H1 (cell line): ENCODE data around the gene RAB30. TPM values are rescaled to one million over a fixed set of nuclear protein-coding genes. Genes with fewer than 3 reads are reported as not detected.

Source experiments
- CTCF ChIA-PET: fragments of 300-600 bp; sonication (Branson Sonifier 250); formaldehyde crosslinking; loops from one replicate; lab custom pipeline; 2021; ENCODE audit not compliant: partially characterized antibody; lab: Charles Lee
- POLR2A ChIA-PET: fragments of 300-600 bp; sonication (Branson Sonifier 250); formaldehyde crosslinking; loops from one replicate; lab custom pipeline; 2021; ENCODE audit warnings: inconsistent platforms; ENCODE audit not compliant: partially characterized antibody; lab: Charles Lee
- DNase-seq, 2 experiments: peaks; one replicate each; pipeline versions ENCODE4 v3.0.0 to v3.0.0-alpha.2; 2010 to 2022; ENCODE audit warnings: low spot score in 2 of 2, low read depth in 1 of 2, mixed read lengths in 1 of 2
- FAIRE-seq: peaks from 2 replicates; lab custom pipeline; 2011; peaks lifted over from hg19 to GRCh38; lab: Jason Lieb, UNC
- H2AFZ ChIP-seq: 2 replicates; pipeline ENCODE4 v1.8.1; 2012; ENCODE audit warnings: low read length, inconsistent platforms
- H2AK5ac ChIP-seq: 2 replicates; pipeline ENCODE4 v1.6.1; 2013; ENCODE audit warnings: low read depth, low read length
- H2BK120ac ChIP-seq: replicated peaks from 2 replicates; pipeline ENCODE3; 2013; ENCODE audit warnings: low read depth, low read length, inconsistent platforms
- H2BK12ac ChIP-seq: 2 replicates; pipeline ENCODE4 v1.6.1; 2013; ENCODE audit warnings: low read depth, low read length
- H2BK15ac ChIP-seq: 2 replicates; pipeline ENCODE4 v1.6.1; 2013; ENCODE audit warnings: low read length
- H2BK20ac ChIP-seq: 2 replicates; pipeline ENCODE4 v1.6.1; 2013; ENCODE audit warnings: low read length
- H2BK5ac ChIP-seq: 2 replicates; pipeline ENCODE4 v1.6.1; 2013; ENCODE audit warnings: low read depth, low read length
- H3K14ac ChIP-seq: 2 replicates; pipeline ENCODE4 v1.6.1; 2013; ENCODE audit warnings: inconsistent platforms; ENCODE audit not compliant: insufficient read length
- H3K18ac ChIP-seq: 2 replicates; pipeline ENCODE4 v1.6.1; 2013; ENCODE audit warnings: low read length; ENCODE audit errors: extremely low read depth
- H3K23ac ChIP-seq: 2 replicates; pipeline ENCODE4 v1.6.1; 2013; ENCODE audit warnings: inconsistent platforms; ENCODE audit not compliant: insufficient read length
- H3K23me2 ChIP-seq: 2 replicates; pipeline ENCODE4 v1.6.1; 2013; ENCODE audit warnings: low read depth, low read length
- H3K27ac ChIP-seq: 2 replicates; pipeline ENCODE4 v1.6.1; 2011; ENCODE audit warnings: low read depth, low read length, inconsistent platforms
- H3K27me3 ChIP-seq, 4 experiments: replicated peaks in 1 of 4; 1 replicate in 1 of 4; 2 replicates in 3 of 4; pipeline versions ENCODE4 v1.6.1 to v1.8.1; 2011 to 2013; ENCODE audit warnings: low read length in 3 of 4, mild to moderate bottlenecking in 3 of 4, inconsistent platforms in 2 of 4, mixed read lengths in 2 of 4, moderate library complexity in 1 of 4; ENCODE audit not compliant: control insufficient read depth in 3 of 4, insufficient read depth in 3 of 4; ENCODE audit errors: extremely low read depth in 1 of 4
- H3K36me3 ChIP-seq, 4 experiments: 2 replicates each; pipeline versions ENCODE4 v1.6.1 to v1.8.1; 2011 to 2013; ENCODE audit warnings: mild to moderate bottlenecking in 4 of 4, low read length in 3 of 4, moderate library complexity in 2 of 4, control low read depth in 1 of 4, inconsistent platforms in 1 of 4; ENCODE audit not compliant: insufficient read depth in 4 of 4, control insufficient read depth in 2 of 4
- H3K4ac ChIP-seq: replicated peaks from 2 replicates; pipeline ENCODE3; 2013; ENCODE audit warnings: low read length, low read depth, mixed read lengths, inconsistent platforms; ENCODE audit not compliant: insufficient read length
- H3K4me1 ChIP-seq, 4 experiments: replicated peaks in 1 of 4; 1 replicate in 1 of 4; 2 replicates in 3 of 4; pipeline versions ENCODE4 v1.6.1 to v1.8.1; 2011 to 2013; ENCODE audit warnings: low read length in 3 of 4, inconsistent platforms in 2 of 4, mixed read lengths in 1 of 4; ENCODE audit not compliant: insufficient read depth in 4 of 4, control insufficient read depth in 3 of 4
- H3K4me2 ChIP-seq, 2 experiments: 2 replicates each; pipeline versions ENCODE4 v1.6.1 to v1.8.1; 2011 to 2013; ENCODE audit warnings: low read depth in 2 of 2, low read length in 2 of 2, control low read depth in 1 of 2, inconsistent platforms in 1 of 2, mild to moderate bottlenecking in 1 of 2; ENCODE audit not compliant: insufficient read depth in 1 of 2
- H3K4me3 ChIP-seq, 4 experiments: fragments of 200-600, 300-600 bp in 1 of 4; sonication (generic), shearing (Covaris generic), sonication (Bioruptor Twin) in 1 of 4; 2 replicates each; pipeline versions ENCODE4 v1.5.1 to v1.8.1; 2011 to 2016; ENCODE audit warnings: low read length in 4 of 4, low read depth in 3 of 4, control low read depth in 2 of 4, inconsistent platforms in 2 of 4, mild to moderate bottlenecking in 2 of 4, mixed read lengths in 1 of 4, moderate library complexity in 1 of 4; ENCODE audit not compliant: insufficient read depth in 2 of 4; ENCODE audit errors: extremely low read depth in 1 of 4
- H3K56ac ChIP-seq: replicated peaks from 2 replicates; pipeline ENCODE3; 2013; ENCODE audit warnings: low read depth, mild to moderate bottlenecking, mixed read lengths, low read length, inconsistent platforms; ENCODE audit not compliant: insufficient read length
- H3K79me1 ChIP-seq: 2 replicates; pipeline ENCODE4 v1.6.1; 2013; ENCODE audit warnings: low read depth, low read length, control low read depth
- H3K79me2 ChIP-seq, 2 experiments: 2 replicates each; pipeline versions ENCODE4 v1.6.1 to v1.8.1; 2012 to 2013; ENCODE audit warnings: low read length in 2 of 2, mild to moderate bottlenecking in 2 of 2, inconsistent platforms in 1 of 2; ENCODE audit not compliant: insufficient read depth in 2 of 2, control insufficient read depth in 1 of 2
- H3K9ac ChIP-seq, 4 experiments: replicated peaks in 1 of 4; 1 replicate in 1 of 4; 2 replicates in 3 of 4; pipeline versions ENCODE4 v1.6.1 to v1.8.1; 2011 to 2013; ENCODE audit warnings: low read depth in 3 of 4, low read length in 3 of 4, control low read depth in 2 of 4, mild to moderate bottlenecking in 2 of 4, moderate library complexity in 2 of 4, inconsistent platforms in 1 of 4; ENCODE audit errors: extremely low read depth in 1 of 4
- H3K9me3 ChIP-seq, 2 experiments: 2 replicates each; pipeline versions ENCODE4 v1.6.1 to v1.8.1; 2012 to 2013; ENCODE audit warnings: mild to moderate bottlenecking in 2 of 2, moderate library complexity in 2 of 2, control low read depth in 1 of 2, inconsistent platforms in 1 of 2, low read depth in 1 of 2, low read length in 1 of 2, mixed read lengths in 1 of 2; ENCODE audit not compliant: insufficient read depth in 2 of 2
- H4K20me1 ChIP-seq, 2 experiments: replicated peaks in 1 of 2; 2 replicates each; pipeline versions ENCODE3 to v1.8.1; 2011 to 2013; ENCODE audit warnings: inconsistent platforms in 2 of 2, low read length in 2 of 2, mild to moderate bottlenecking in 1 of 2; ENCODE audit not compliant: insufficient read depth in 2 of 2, control insufficient read depth in 1 of 2
- H4K5ac ChIP-seq: 2 replicates; pipeline ENCODE4 v1.6.1; 2013; ENCODE audit warnings: low read length, low read depth, mixed read lengths, inconsistent platforms; ENCODE audit not compliant: insufficient read length
- H4K8ac ChIP-seq: 2 replicates; pipeline ENCODE4 v1.8.0; 2013; ENCODE audit warnings: mild to moderate bottlenecking, moderate library complexity, low read length, inconsistent platforms; ENCODE audit not compliant: insufficient read depth; ENCODE audit errors: extremely low read depth
- H4K91ac ChIP-seq: replicated peaks from 2 replicates; pipeline ENCODE3; 2013; ENCODE audit warnings: low read length, mixed read lengths, inconsistent platforms; ENCODE audit not compliant: insufficient read length
- HDAC6 ChIP-seq: IDR thresholded peaks from one replicate; pipeline ENCODE4 v1.7.1; 2012; ENCODE audit warnings: low read depth, mild to moderate bottlenecking, inconsistent platforms, low read length, moderate library complexity
- JUND ChIP-seq: IDR thresholded peaks from 2 replicates; pipeline ENCODE4 v1.6.1; 2011; ENCODE audit warnings: mild to moderate bottlenecking, improper control_type of control experiment, low read length
- KDM1A ChIP-seq: fragments of 200-600, 300-600 bp; sonication (generic); IDR thresholded peaks from 2 replicates; pipeline ENCODE4 v1.7.1; 2016; ENCODE audit warnings: mild to moderate bottlenecking, low read length, borderline replicate concordance
- KDM5A ChIP-seq: fragments of 200-600 bp; IDR thresholded peaks from 2 replicates; pipeline ENCODE4 v1.7.1; 2012; ENCODE audit warnings: mild to moderate bottlenecking, low read length, inconsistent platforms, mixed read lengths
- NRF1 ChIP-seq: IDR thresholded peaks from 2 replicates; pipeline ENCODE4 v1.6.1; 2011; ENCODE audit warnings: mild to moderate bottlenecking, low read depth, low read length, improper control_type of control experiment
- POLR2A ChIP-seq, 2 experiments: IDR thresholded peaks; 1 replicate in 1 of 2; 2 replicates in 1 of 2; pipeline ENCODE4 v1.6.1; 2011; ENCODE audit warnings: low read depth in 2 of 2, low read length in 2 of 2, mild to moderate bottlenecking in 2 of 2; ENCODE audit errors: control extremely low read depth in 1 of 2
- RAD21 ChIP-seq, 2 experiments: IDR thresholded peaks in 1 of 2; conservative IDR thresholded peaks in 1 of 2; 2 replicates each; pipeline ENCODE4 v1.6.1; 2011; ENCODE audit warnings: low read depth in 2 of 2, low read length in 2 of 2, improper control_type of control experiment in 1 of 2, inconsistent platforms in 1 of 2, mild to moderate bottlenecking in 1 of 2, moderate library complexity in 1 of 2
- SP2 ChIP-seq: IDR thresholded peaks from 2 replicates; pipeline ENCODE4 v1.6.1; 2012; ENCODE audit warnings: mild to moderate bottlenecking, low read length, inconsistent platforms
- TAF7 ChIP-seq: optimal IDR thresholded peaks from 2 replicates; pipeline ENCODE3; 2011; ENCODE audit warnings: low read depth, mild to moderate bottlenecking, inconsistent platforms, low read length, moderate library complexity, borderline replicate concordance
- TCF12 ChIP-seq: IDR thresholded peaks from 2 replicates; pipeline ENCODE4 v1.6.1; 2011; ENCODE audit warnings: low read depth, mild to moderate bottlenecking, low read length
- YY1 ChIP-seq: IDR thresholded peaks from 2 replicates; pipeline ENCODE4 v1.6.1; 2011; ENCODE audit warnings: low read depth, mild to moderate bottlenecking, low read length
- WGBS, 2 experiments: shearing (Covaris generic) in 1 of 2; methylation state at CpG; one replicate each; pipeline versions ENCODE4 v1.1.6 to v1.1.7; 2013 to 2015; ENCODE audit warnings: low lambda C conversion rate in 2 of 2, mixed read lengths in 2 of 2, inconsistent platforms in 1 of 2, low coverage in 1 of 2, missing lambda C conversion rate in 1 of 2; ENCODE audit not compliant: insufficient replicate concordance in 2 of 2, insufficient coverage in 1 of 2, insufficient read length in 1 of 2; ENCODE audit errors: extremely low coverage in 1 of 2, missing lambda C conversion rate in 1 of 2; 5-methylcytosine and 5-hydroxymethylcytosine counted together
- polyA plus RNA-seq, 7 experiments: library from polyadenylated mRNA; depleted of rRNA in 3 of 7; stranded (reverse) in 5 of 7; unstranded in 2 of 7; fragments of >200 nt in 5 of 7; fragments of 200-250 nt in 2 of 7; gene quantifications; 1 replicate in 5 of 7; 2 replicates in 1 of 7; 4 replicates in 1 of 7; pipeline versions ENCODE4 v1.2.1 to v1.2.3, GENCODE V29; 2011 to 2013; ENCODE audit warnings: missing spikeins in 2 of 7, mixed read lengths in 2 of 7
- total RNA-seq: library from RNA; stranded (reverse); fragmentation: NEBNext Ultra II Directional; extraction: Animal tissue kit (Norgen Biotek cat#: 25700); gene quantifications from 2 replicates; pipeline ENCODE4 v1.2.1, GENCODE V29; 2021
- TF ChIP-seq, protein P1 (sequence below): IDR thresholded peaks from 2 replicates; pipeline ENCODE4 v1.6.1; 2012; ENCODE audit warnings: inconsistent platforms

The RAB30 gene
- total and polyA plus RNA-seq, 2 of the 8 experiments (the other 6 are each of a cell fraction or from before 2014, with no cell fraction given): 1.6 to 11.7 TPM

- H3K27me3 ChIP-seq: no peaks in the 10 kb centered on the region
- no peak overlapping the region for H2AK5ac ChIP-seq
- no peak overlapping the region for H3K9ac ChIP-seq
- H2BK5ac ChIP-seq: no peak overlapping the region
- no peak overlapping the region for H3K56ac ChIP-seq
- H2BK15ac ChIP-seq: no peak overlapping the region
- no peaks in the 10 kb centered on the region for H3K4me1 ChIP-seq
- H3K9me3 ChIP-seq: no peaks in the 10 kb centered on the region
- H3K18ac ChIP-seq: no peak overlapping the region
- H3K27ac ChIP-seq: no peak overlapping the region
- no peak overlapping the region for H2BK20ac ChIP-seq
- no peak overlapping the region for H2BK12ac ChIP-seq
- H4K91ac ChIP-seq: no peak overlapping the region
- no peaks in the 10 kb centered on the region for H3K79me2 ChIP-seq
- 69% methylated on average over 2 of the region's 2 CpGs; no CpG with 5 or more reads in 1 of the 2 experiments for WGBS, 2 experiments
- no peak overlapping the region for H2BK120ac ChIP-seq
- no peaks in the 10 kb centered on the region for H3K79me1 ChIP-seq
- H3K4ac ChIP-seq: no peak overlapping the region
- no peaks in the 10 kb centered on the region for H3K23me2 ChIP-seq
- H3K4me3 ChIP-seq: no peak overlapping the region
- ChIA-PET CTCF (interaction anchor here (0.6 to 1.7 kb wide), 2 partner anchors 9 to 375 kb away, joined by 3 to 6 read pairs; no protein-coding TSS in a partner anchor), POLR2A (interaction anchor here (0.9 to 1.2 kb wide), 3 partner anchors 9 to 22 kb away, joined by 3 to 5 read pairs (median 3); no protein-coding TSS in a partner anchor)
- no peak overlapping the region for H4K8ac ChIP-seq
- H4K20me1 ChIP-seq: no peaks in the 10 kb centered on the region
- no peak overlapping the region for H2AFZ ChIP-seq
- no peak overlapping the region for H3K23ac ChIP-seq
- no peak for DNase-seq
- no peak overlapping the region for H3K4me2 ChIP-seq
- H4K5ac ChIP-seq: no peak overlapping the region
- FAIRE-seq: no peak
- H3K36me3 ChIP-seq: no peaks in the 10 kb centered on the region
- H3K14ac ChIP-seq: no peak overlapping the region
- TF ChIP-seq YY1 (no peak), TCF12 (no peak), SP2 (no peak), NRF1 (no peak), HDAC6 (no peak), RAD21 (IDR thresholded peaks at IDR 0.05 in 1 of 2, conservative IDR thresholded peaks at IDR 0.05 in 1 of 2; ENCODE audit: low read depth in 2 of 2, low read length in 2 of 2) (no peak), JUND (no peak), KDM5A (no peak), TAF7 (no peak), POLR2A (IDR thresholded peaks at IDR 0.05; ENCODE audit: control extremely low read depth in 1 of 2, low read depth in 2 of 2, low read length in 2 of 2) (no peak), KDM1A (no peak)
- TF ChIP-seq, protein P1, sequence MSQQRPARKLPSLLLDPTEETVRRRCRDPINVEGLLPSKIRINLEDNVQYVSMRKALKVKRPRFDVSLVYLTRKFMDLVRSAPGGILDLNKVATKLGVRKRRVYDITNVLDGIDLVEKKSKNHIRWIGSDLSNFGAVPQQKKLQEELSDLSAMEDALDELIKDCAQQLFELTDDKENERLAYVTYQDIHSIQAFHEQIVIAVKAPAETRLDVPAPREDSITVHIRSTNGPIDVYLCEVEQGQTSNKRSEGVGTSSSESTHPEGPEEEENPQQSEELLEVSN: no peak
These were observed 21.0 kb upstream of the RAB30 start for GRCh38 chr11:83092488-83093384.
